Naive thymus-derived CD4-positive, alpha-beta T cell (primary cell): ENCODE data around the gene RCSD1. TPM values are rescaled to one million over a fixed set of nuclear protein-coding genes. Genes with fewer than 3 reads are reported as not detected.
"Not testable (repeated sequence)": the region's sequence is repeated elsewhere in the genome, so short reads cannot be mapped to it uniquely, and the experiment has no call there.

Experiments used
- ATAC-seq: fragments of 150-1000 bp; cut with Tn5 transposase; 2 replicates; pipeline ENCODE4 v1.10.0; 2021; ENCODE audit warnings: mild to moderate bottlenecking, moderate library complexity
- CTCF ChIA-PET: fragments of 350-600 bp; sonication (Branson Sonifier 250); formaldehyde crosslinking; loops from one replicate; lab custom pipeline; 2021; ENCODE audit warnings: antibody characterized with exemption; lab: Charles Lee
- POLR2A ChIA-PET: fragments of 350-600 bp; sonication (Branson Sonifier 250); formaldehyde crosslinking; loops from one replicate; lab custom pipeline; 2021; ENCODE audit warnings: antibody characterized with exemption, inconsistent platforms; lab: Charles Lee
- DNase-seq, 9 donors: peaks; one replicate each; pipeline versions ENCODE4 v3.0.0 to v3.0.0-alpha.2; 2020 to 2022; ENCODE audit warnings: mixed read lengths in 1 of 9
- H3K27ac ChIP-seq: one replicate; pipeline ENCODE4 v1.7.0; 2013; ENCODE audit warnings: mild to moderate bottlenecking, low read depth, low read length, moderate library complexity
- H3K27me3 ChIP-seq, 2 donors: one replicate each; pipeline ENCODE4 v1.7.0; 2013; ENCODE audit warnings: low read length in 2 of 2, mild to moderate bottlenecking in 2 of 2, moderate library complexity in 2 of 2; ENCODE audit not compliant: control insufficient read depth in 2 of 2, insufficient read depth in 2 of 2
- H3K36me3 ChIP-seq, 3 experiments: 1 replicate in 2 of 3; 2 replicates in 1 of 3; pipeline ENCODE4 v1.7.0; 2013; ENCODE audit warnings: low read length in 3 of 3, mild to moderate bottlenecking in 3 of 3, moderate library complexity in 1 of 3; ENCODE audit not compliant: insufficient read depth in 3 of 3, control insufficient read depth in 2 of 3
- H3K4me1 ChIP-seq, 2 donors: one replicate each; pipeline ENCODE4 v1.7.0; 2013; ENCODE audit warnings: low read length in 2 of 2, mild to moderate bottlenecking in 2 of 2, moderate library complexity in 1 of 2; ENCODE audit not compliant: control insufficient read depth in 2 of 2, insufficient read depth in 2 of 2
- H3K4me3 ChIP-seq: 2 replicates; pipeline ENCODE4 v1.7.0; 2013; ENCODE audit warnings: mild to moderate bottlenecking, low read length
- H3K9me3 ChIP-seq, 3 experiments: 1 replicate in 2 of 3; 2 replicates in 1 of 3; pipeline ENCODE4 v1.7.0; 2013; ENCODE audit warnings: low read length in 3 of 3; ENCODE audit not compliant: control insufficient read depth in 2 of 3
- H3K27ac Mint-ChIP-seq, 9 donors: one replicate each; pipeline ENCODE4 v1.8.0; 2020 to 2022; ENCODE audit warnings: mixed read lengths in 9 of 9, mild to moderate bottlenecking in 8 of 9, moderate library complexity in 5 of 9, inconsistent platforms in 2 of 9
- H3K27me3 Mint-ChIP-seq, 5 donors: one replicate each; pipeline ENCODE4 v1.8.0; 2021 to 2022; ENCODE audit warnings: mixed read lengths in 5 of 5, mild to moderate bottlenecking in 1 of 5
- H3K36me3 Mint-ChIP-seq, 5 donors: one replicate each; pipeline ENCODE4 v1.8.0; 2020 to 2022; ENCODE audit warnings: mixed read lengths in 5 of 5, mild to moderate bottlenecking in 3 of 5, inconsistent platforms in 1 of 5
- H3K4me1 Mint-ChIP-seq, 7 donors: one replicate each; pipeline ENCODE4 v1.8.0; 2020 to 2022; ENCODE audit warnings: mixed read lengths in 7 of 7, mild to moderate bottlenecking in 3 of 7, inconsistent platforms in 1 of 7
- H3K4me3 Mint-ChIP-seq, 10 donors: one replicate each; pipeline ENCODE4 v1.8.0; 2020 to 2022; ENCODE audit warnings: mild to moderate bottlenecking in 10 of 10, mixed read lengths in 10 of 10, moderate library complexity in 6 of 10, inconsistent platforms in 2 of 10
- H3K9me3 Mint-ChIP-seq, 11 donors: one replicate each; pipeline ENCODE4 v1.8.0; 2020 to 2022; ENCODE audit warnings: mixed read lengths in 11 of 11, mild to moderate bottlenecking in 4 of 11, inconsistent platforms in 1 of 11, moderate library complexity in 1 of 11
- intact Hi-C, 2 donors: fragments of 100-400 bp; cut with micrococcal nuclease; formaldehyde crosslinking; loops; one replicate each; pipeline ENCODE4 v1.15.1; 2023
- polyA plus RNA-seq, 2 donors: library from polyadenylated mRNA; unstranded; fragments of 300-500 nt; fragmentation: Illumina TruSeq; gene quantifications; one replicate each; pipeline ENCODE4 v1.2.3, GENCODE V29; 2021
- total RNA-seq, 6 experiments: library from RNA in 5 of 6; stranded (reverse) in 5 of 6; gene quantifications; 1 replicate in 5 of 6; 2 replicates in 1 of 6; pipeline ENCODE4 v1.2.3 and lab custom pipeline; 2021 to 2026

The RCSD1 gene
- total and polyA plus RNA-seq, 7 experiments from 2014 or later = 75.0 to 153 (median 135) TPM

GRCh38 chr1:167741103-167741502 is 111.1 kb downstream of the RCSD1 start:
- Mint-ChIP-seq H3K4me1 (peaks cover 0 to 15% (median 7%) of the 10 kb centered on the region in 7 donors), H3K36me3 (peaks cover 0 to 15% (median 8%) of the 10 kb centered on the region in 5 donors)
- H3K9me3 Mint-ChIP-seq, H3K9me3 ChIP-seq, H3K27ac Mint-ChIP-seq, POLR2A ChIA-PET, H3K4me1 ChIP-seq, ATAC-seq, intact Hi-C loops, H3K4me3 Mint-ChIP-seq, H3K27ac ChIP-seq, H3K36me3 ChIP-seq, H3K27me3 Mint-ChIP-seq, DNase-seq, H3K27me3 ChIP-seq, H3K4me3 ChIP-seq: not testable (repeated sequence)
- CTCF ChIA-PET = interaction anchor here (0.6 kb wide), 1 partner anchor 32 kb away, joined by 4 read pairs; no protein-coding TSS in a partner anchor

- intact Hi-C loops = not testable (repeated sequence)
Observed at GRCh38 chr1:167742392-167743057, 112.5 kb downstream of the RCSD1 start.

GRCh38 chr1:167744901-167745300 is 114.9 kb downstream of the RCSD1 start:
- intact Hi-C loops = no loop called here
- Histone ChIP-seq H3K9me3 (no peaks in the 10 kb centered on the region), H3K4me3 (no peak overlapping the region), H3K27ac (no peak overlapping the region), H3K4me1 (no peaks in the 10 kb centered on the region), H3K36me3 (no peaks in the 10 kb centered on the region), H3K27me3 (no peaks in the 10 kb centered on the region)
- Mint-ChIP-seq H3K36me3 (peaks cover 0 to 5% (median 0%) of the 10 kb centered on the region in 5 donors), H3K4me3 (no peak overlapping the region), H3K27me3 (no peaks in the 10 kb centered on the region), H3K9me3 (no peaks in the 10 kb centered on the region), H3K4me1 (peaks cover 0 to 17% (median 7%) of the 10 kb centered on the region in 7 donors), H3K27ac (no peak overlapping the region)
- DNase-seq (no peak), ATAC-seq (no peak)
- POLR2A ChIA-PET = interaction anchor here (0.7 kb wide), 1 partner anchor 28 kb away, joined by 3 read pairs; no protein-coding TSS in a partner anchor
- CTCF ChIA-PET = no interaction called here

More at GRCh38 chr1:167742392-167743057, 112.5 kb downstream of the RCSD1 start:
- H3K9me3 Mint-ChIP-seq, H3K4me3 ChIP-seq, H3K9me3 ChIP-seq, H3K27ac ChIP-seq, H3K36me3 ChIP-seq, H3K4me1 ChIP-seq, H3K27me3 Mint-ChIP-seq, H3K27me3 ChIP-seq, H3K4me3 Mint-ChIP-seq, ATAC-seq, DNase-seq, CTCF ChIA-PET: not testable (repeated sequence)
- POLR2A ChIA-PET = interaction anchor here (0.6 kb wide), 1 partner anchor 317 kb away, joined by 3 read pairs; no protein-coding TSS in a partner anchor
- peaks cover 0 to 15% (median 8%) of the 10 kb centered on the region in 5 donors for H3K36me3 Mint-ChIP-seq
- peak overlapping the region in 1 of 9 donors; percentile 46 for H3K27ac Mint-ChIP-seq
- H3K4me1 Mint-ChIP-seq = peaks cover 0 to 15% (median 7%) of the 10 kb centered on the region in 7 donors

GRCh38 chr1:167746013-167746672 is 116.1 kb downstream of the RCSD1 start:
- Histone ChIP-seq H3K4me3 (no peak overlapping the region), H3K27ac (no peak overlapping the region), H3K27me3 (no peaks in the 10 kb centered on the region), H3K4me1 (no peaks in the 10 kb centered on the region), H3K36me3 (no peaks in the 10 kb centered on the region), H3K9me3 (no peaks in the 10 kb centered on the region)
- no peak for DNase-seq
- CTCF ChIA-PET = no interaction called here
- H3K4me1 Mint-ChIP-seq = peaks cover 0 to 17% (median 7%) of the 10 kb centered on the region in 7 donors
- no peak overlapping the region for H3K4me3 Mint-ChIP-seq
- intact Hi-C loops = no loop called here
- no peak overlapping the region for H3K27ac Mint-ChIP-seq
- ATAC-seq = no peak
- no peaks in the 10 kb centered on the region for H3K9me3 Mint-ChIP-seq
- no peaks in the 10 kb centered on the region for H3K27me3 Mint-ChIP-seq
- H3K36me3 Mint-ChIP-seq = peaks cover 0 to 4% (median 0%) of the 10 kb centered on the region in 5 donors
- POLR2A ChIA-PET = no interaction called here

- no peak overlapping the region for H3K4me3 ChIP-seq
- no peak for DNase-seq
- H3K27ac Mint-ChIP-seq = no peak overlapping the region
- no peaks in the 10 kb centered on the region for H3K9me3 Mint-ChIP-seq
- H3K4me3 Mint-ChIP-seq = no peak overlapping the region
- intact Hi-C loops = no loop called here
- CTCF ChIA-PET = no interaction called here
- H3K27me3 ChIP-seq = no peaks in the 10 kb centered on the region
- H3K36me3 ChIP-seq = no peaks in the 10 kb centered on the region
- H3K4me1 ChIP-seq = no peaks in the 10 kb centered on the region
- H3K27ac ChIP-seq = no peak overlapping the region
- H3K9me3 ChIP-seq = no peaks in the 10 kb centered on the region
- no peaks in the 10 kb centered on the region for H3K27me3 Mint-ChIP-seq
- ATAC-seq = no peak
- H3K4me1 Mint-ChIP-seq = peaks cover 4 to 21% (median 9%) of the 10 kb centered on the region in 7 donors
- peaks cover 0 to 7% (median 0%) of the 10 kb centered on the region in 5 donors for H3K36me3 Mint-ChIP-seq
- POLR2A ChIA-PET = no interaction called here
Observed at GRCh38 chr1:167746988-167747655, 117.1 kb downstream of the RCSD1 start.

- H3K9me3 ChIP-seq = no peaks in the 10 kb centered on the region
- H3K4me1 ChIP-seq = no peaks in the 10 kb centered on the region
- ChIA-PET POLR2A (no interaction called here), CTCF (no interaction called here)
- H3K36me3 ChIP-seq = no peaks in the 10 kb centered on the region
- intact Hi-C loops = no loop called here
- H3K4me3 ChIP-seq = no peak overlapping the region
- no peak for ATAC-seq
- H3K9me3 Mint-ChIP-seq = no peaks in the 10 kb centered on the region
- peaks cover 0 to 9% (median 0%) of the 10 kb centered on the region in 5 donors for H3K36me3 Mint-ChIP-seq
- no peak overlapping the region for H3K4me3 Mint-ChIP-seq
- no peak for DNase-seq
- H3K27ac ChIP-seq = no peak overlapping the region
- peaks cover 13 to 24% (median 16%) of the 10 kb centered on the region in 7 donors for H3K4me1 Mint-ChIP-seq
- no peak overlapping the region for H3K27ac Mint-ChIP-seq
- no peaks in the 10 kb centered on the region for H3K27me3 ChIP-seq
- no peaks in the 10 kb centered on the region for H3K27me3 Mint-ChIP-seq
Observed at GRCh38 chr1:167747988-167748387, 118.0 kb downstream of the RCSD1 start.
